Karpas-422 (cell line): Measurements from ENCODE around the gene DISC1. TPM values are rescaled to one million over a fixed set of nuclear protein-coding genes. Genes with fewer than 3 reads are reported as not detected.
"Not testable (repeated sequence)": the region's sequence is repeated elsewhere in the genome, so short reads cannot be mapped to it uniquely, and the experiment has no call there.

Source experiments
- DNase-seq: peaks from one replicate; pipeline ENCODE4 v3.0.0-alpha.2; 2015
- H2AFZ ChIP-seq: fragments of 200-600 bp; sonication (generic); 2 replicates; pipeline ENCODE4 v1.6.1; 2014; ENCODE audit warnings: antibody characterized with exemption, low read length, mixed read lengths
- H3K27ac ChIP-seq: fragments of 200-600 bp; sonication (generic); 2 replicates; pipeline ENCODE4 v1.5.1; 2014; ENCODE audit warnings: mild to moderate bottlenecking, low read length, moderate library complexity
- H3K27me3 ChIP-seq: fragments of 200-600 bp; sonication (generic); 2 replicates; pipeline ENCODE4 v1.6.1; 2014; ENCODE audit warnings: low read length, mixed read lengths
- H3K36me3 ChIP-seq: fragments of 200-600 bp; sonication (generic); 2 replicates; pipeline ENCODE4 v1.6.1; 2014; ENCODE audit warnings: low read length, mixed read lengths; ENCODE audit not compliant: insufficient read depth
- H3K4me1 ChIP-seq: fragments of 200-600 bp; sonication (generic); 2 replicates; pipeline ENCODE4 v1.6.1; 2014; ENCODE audit warnings: mild to moderate bottlenecking, low read length, mixed read lengths
- H3K4me2 ChIP-seq: fragments of 200-600 bp; sonication (generic); 2 replicates; pipeline ENCODE4 v1.6.1; 2014; ENCODE audit warnings: low read length, low read depth, mild to moderate bottlenecking; ENCODE audit not compliant: poor library complexity, severe bottlenecking
- H3K4me3 ChIP-seq: fragments of 200-600 bp; sonication (generic); 2 replicates; pipeline ENCODE4 v1.5.1; 2014; ENCODE audit warnings: mild to moderate bottlenecking, antibody characterized with exemption, low read length, mixed read lengths
- H3K79me2 ChIP-seq: fragments of 200-600 bp; sonication (generic); 2 replicates; pipeline ENCODE4 v1.6.1; 2014; ENCODE audit warnings: mild to moderate bottlenecking, low read length, mixed read lengths
- H3K9ac ChIP-seq: fragments of 200-600 bp; sonication (generic); 2 replicates; pipeline ENCODE4 v1.6.0; 2014; ENCODE audit warnings: low read length
- H3K9me2 ChIP-seq: fragments of 200-600 bp; sonication (generic), shearing (Covaris generic); replicated peaks from 2 replicates; pipeline ENCODE4 v1.6.0; 2014; ENCODE audit warnings: mild to moderate bottlenecking, low read length, moderate library complexity; ENCODE audit not compliant: insufficient read depth
- H3K9me3 ChIP-seq: fragments of 300-700, 200-600 bp; sonication (generic); 2 replicates; pipeline ENCODE4 v1.6.1; 2014; ENCODE audit warnings: low read length, mixed read lengths
- H4K20me1 ChIP-seq: fragments of 200-600 bp; sonication (generic); 2 replicates; pipeline ENCODE4 v1.6.1; 2014; ENCODE audit warnings: mild to moderate bottlenecking, antibody characterized with exemption, low read length, low read depth; ENCODE audit not compliant: insufficient read depth
- total RNA-seq: library from RNA; depleted of rRNA; stranded (reverse); fragments of >200 nt; shearing (Covaris generic); gene quantifications from 2 replicates; pipeline ENCODE4 v1.2.3, GENCODE V29; 2014; ENCODE audit warnings: low replicate concordance

The DISC1 gene
- total RNA-seq, 1 experiment from 2014 or later = 6.4 TPM

DNA sequence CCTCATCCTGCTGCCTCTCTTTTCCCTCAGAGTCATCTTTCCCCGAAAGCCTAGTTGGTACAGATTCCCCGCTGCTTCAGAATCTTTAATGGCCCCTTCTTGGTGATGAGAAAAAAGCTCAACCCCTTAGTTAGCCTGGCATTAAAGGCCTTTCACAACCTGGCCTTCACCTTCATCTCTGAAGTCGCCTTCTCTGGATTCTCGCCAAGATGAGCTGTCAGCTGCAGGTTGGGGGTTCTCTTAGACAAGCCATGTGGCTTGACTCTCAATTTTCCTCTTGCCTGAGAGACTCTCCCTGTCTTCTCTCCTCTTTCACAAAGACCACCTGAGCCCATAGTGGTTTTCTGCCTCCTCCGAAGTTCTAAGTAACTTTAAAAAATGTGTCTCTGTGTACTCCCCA lies 15.5 kb upstream of the DISC1 start:
- Histone ChIP-seq H3K4me3 (0 out of 2 replicates have a peak overlapping the region, but pooled peaks have one; percentile 1), H3K27ac (no peak overlapping the region), H2AFZ (no peak overlapping the region), H3K9me2 (no peaks in the 10 kb centered on the region), H3K9me3 (no peaks in the 10 kb centered on the region), H3K79me2 (no peaks in the 10 kb centered on the region), H3K4me1 (peaks cover 63% of the 10 kb centered on the region), H4K20me1 (no peaks in the 10 kb centered on the region), H3K4me2 (peak overlapping the region; percentile 88), H3K27me3 (no peaks in the 10 kb centered on the region), H3K9ac (0 out of 2 replicates have a peak overlapping the region, but pooled peaks have one; percentile 19), H3K36me3 (no peaks in the 10 kb centered on the region)
- DNase-seq = peak; percentile 69

DNA sequence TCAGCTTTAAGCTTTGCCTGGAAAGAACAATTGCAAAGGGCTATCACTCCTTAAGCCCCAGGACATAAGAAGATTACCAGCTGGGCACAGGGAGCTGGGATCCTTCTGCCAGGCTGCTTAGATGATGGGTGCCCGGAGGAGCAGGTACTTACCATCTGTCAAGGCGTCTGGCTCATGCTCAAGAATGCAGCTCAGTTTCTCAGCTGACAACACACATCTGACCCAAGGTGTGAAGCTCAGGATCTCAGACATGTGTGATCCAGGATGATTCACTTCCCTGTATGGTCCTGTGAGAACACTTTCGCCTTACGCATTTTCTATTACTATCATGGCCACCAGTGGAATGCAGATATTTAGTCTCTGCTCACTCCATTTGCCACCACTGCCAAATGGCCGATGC lies 14.7 kb upstream of the DISC1 start:
- Histone ChIP-seq H2AFZ (no peak overlapping the region; the same call in 1 of the 2 replicates), H4K20me1 (no peaks in the 10 kb centered on the region), H3K9ac (peak overlapping the region; percentile 14; the same call in 1 of the 2 replicates), H3K9me2 (no peaks in the 10 kb centered on the region), H3K27me3 (no peaks in the 10 kb centered on the region), H3K4me1 (peaks cover 59% of the 10 kb centered on the region), H3K9me3 (no peaks in the 10 kb centered on the region), H3K4me2 (peak overlapping the region; percentile 88), H3K4me3 (peak overlapping the region; percentile 62; the same call in 1 of the 2 replicates), H3K79me2 (no peaks in the 10 kb centered on the region), H3K27ac (peak overlapping the region; percentile 97), H3K36me3 (no peaks in the 10 kb centered on the region)
- DNase-seq = peak; percentile 57

DNA sequence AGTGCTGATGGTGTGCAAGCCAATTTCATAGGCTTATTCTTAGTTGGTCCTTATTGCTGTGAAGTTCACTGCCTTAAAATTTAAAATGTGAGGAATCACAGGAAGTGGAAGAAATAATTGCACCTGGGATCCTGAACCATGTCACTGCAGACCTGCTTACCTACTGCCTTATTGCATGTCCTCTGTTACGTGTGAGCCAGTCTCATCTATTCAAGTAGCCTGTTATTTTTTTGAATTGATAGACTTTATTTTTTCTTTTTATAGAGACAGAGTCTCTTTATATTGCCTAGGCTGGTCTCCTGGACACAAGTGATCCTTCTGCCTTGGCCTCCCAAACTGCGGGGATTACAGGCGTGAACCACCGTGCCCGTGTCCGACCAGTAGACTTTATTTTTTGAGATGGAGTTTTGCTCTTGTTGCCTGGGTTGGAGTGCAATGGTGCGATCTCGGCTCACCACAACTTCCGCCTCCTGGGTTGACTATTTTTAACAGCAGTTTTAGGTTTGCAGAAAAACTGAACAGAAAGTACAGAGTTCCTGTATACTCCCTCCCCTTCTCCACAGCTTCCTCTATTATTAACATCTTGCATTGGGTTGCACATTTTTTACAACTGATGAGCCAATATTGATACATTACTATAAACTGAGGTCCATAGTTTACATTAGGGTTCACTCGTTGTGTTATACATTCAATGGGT lies 14.0 kb upstream of the DISC1 start:
- peak; percentile 93 for DNase-seq
- peak overlapping the region; percentile 97 for H3K27ac ChIP-seq
- H3K4me1 ChIP-seq = peaks cover 53% of the 10 kb centered on the region

DNA sequence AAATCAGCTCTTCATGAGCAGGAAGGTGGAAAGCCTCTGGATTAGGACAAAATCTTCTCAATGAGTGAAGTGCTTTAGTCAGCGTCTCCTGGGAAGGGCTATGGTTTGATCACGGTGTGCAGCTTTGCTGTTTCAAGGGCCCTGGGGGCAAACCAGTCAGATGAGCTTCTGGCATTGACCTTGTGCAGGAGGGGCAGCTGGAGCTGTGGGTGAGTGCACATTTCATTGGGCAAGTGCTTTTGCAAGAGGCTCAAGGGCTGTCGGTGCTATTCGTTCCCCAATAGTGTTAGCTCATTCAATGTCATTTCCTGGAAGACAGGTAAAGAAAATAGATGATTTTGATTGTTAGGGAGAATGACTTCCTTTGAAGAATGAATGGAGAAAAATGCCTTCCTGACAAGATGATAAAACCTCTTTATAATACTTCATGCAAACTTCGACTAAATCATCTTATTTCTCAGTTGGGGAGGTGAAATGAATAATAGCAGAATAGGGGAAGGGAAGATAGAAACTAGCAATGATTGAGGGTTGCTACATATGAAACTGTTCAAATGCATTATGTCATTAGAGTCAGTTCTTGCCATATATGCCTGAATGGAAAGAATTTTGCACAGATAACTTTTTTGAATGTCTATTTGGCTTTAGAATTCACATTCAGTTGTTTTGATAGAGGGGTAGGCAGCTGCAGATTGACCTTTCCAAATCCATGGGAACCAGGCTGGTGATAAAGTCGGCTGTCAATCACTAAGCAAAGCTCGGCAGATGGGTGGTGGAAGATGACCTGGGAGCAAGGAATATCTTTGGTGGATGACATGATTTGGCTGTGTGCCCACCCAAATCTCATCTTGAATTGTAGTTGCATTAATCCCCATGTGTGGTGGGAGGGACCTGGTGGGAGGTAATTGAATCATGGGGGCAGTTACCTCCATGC lies 12.9 kb upstream of the DISC1 start:
- Histone ChIP-seq H3K27me3 (no peaks in the 10 kb centered on the region), H3K9me3 (no peaks in the 10 kb centered on the region), H3K27ac (peak overlapping the region; percentile 97), H3K4me3 (peak overlapping the region; percentile 62), H2AFZ (no peak overlapping the region), H3K9ac (peak overlapping the region; percentile 60), H3K4me1 (peaks cover 45% of the 10 kb centered on the region), H3K36me3 (no peaks in the 10 kb centered on the region), H3K9me2 (no peaks in the 10 kb centered on the region), H3K79me2 (no peaks in the 10 kb centered on the region), H3K4me2 (peak overlapping the region; percentile 88), H4K20me1 (no peaks in the 10 kb centered on the region)
- peak; percentile 94 for DNase-seq

More for the DNA sequence above, 14.0 kb upstream of the DISC1 start:
- Histone ChIP-seq H3K9me2 (no peaks in the 10 kb centered on the region), H3K79me2 (no peaks in the 10 kb centered on the region), H3K9ac (peak overlapping the region; percentile 60), H4K20me1 (no peaks in the 10 kb centered on the region), H2AFZ (no peak overlapping the region; the same call in 1 of the 2 replicates), H3K4me3 (peak overlapping the region; percentile 62), H3K9me3 (no peaks in the 10 kb centered on the region), H3K27me3 (no peaks in the 10 kb centered on the region), H3K36me3 (no peaks in the 10 kb centered on the region), H3K4me2 (peak overlapping the region; percentile 88)

DNA sequence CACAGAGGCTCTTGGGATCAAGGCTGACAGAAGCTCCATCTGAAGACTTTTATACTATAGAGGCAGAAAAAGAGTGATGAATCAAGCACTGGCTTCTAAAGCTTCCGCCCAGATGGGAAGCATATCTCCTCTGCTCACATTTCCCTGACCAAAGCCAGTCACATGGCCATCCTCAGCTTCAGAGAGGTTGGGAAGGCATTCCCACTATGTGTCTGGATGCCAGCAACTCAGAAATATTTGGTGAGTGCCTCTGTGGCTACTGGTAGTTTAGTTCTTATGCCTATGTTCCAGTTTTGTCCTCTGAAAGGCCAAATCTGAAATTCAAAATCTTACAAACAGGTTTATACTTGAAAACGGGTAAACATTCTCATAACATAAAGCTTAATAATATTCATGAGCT lies 9.9 kb upstream of the DISC1 start:
- Histone ChIP-seq H3K36me3 (no peaks in the 10 kb centered on the region), H3K79me2 (no peaks in the 10 kb centered on the region), H2AFZ (no peak overlapping the region), H3K4me2 (no peak overlapping the region), H3K9ac (no peak overlapping the region), H4K20me1 (no peaks in the 10 kb centered on the region), H3K27ac (no peak overlapping the region), H3K27me3 (peaks cover 3% of the 10 kb centered on the region; the same call in 1 of the 2 replicates), H3K4me1 (peaks cover 34% of the 10 kb centered on the region), H3K9me2 (no peaks in the 10 kb centered on the region), H3K4me3 (no peak overlapping the region), H3K9me3 (no peaks in the 10 kb centered on the region)
- DNase-seq = peak; percentile 30

DNA sequence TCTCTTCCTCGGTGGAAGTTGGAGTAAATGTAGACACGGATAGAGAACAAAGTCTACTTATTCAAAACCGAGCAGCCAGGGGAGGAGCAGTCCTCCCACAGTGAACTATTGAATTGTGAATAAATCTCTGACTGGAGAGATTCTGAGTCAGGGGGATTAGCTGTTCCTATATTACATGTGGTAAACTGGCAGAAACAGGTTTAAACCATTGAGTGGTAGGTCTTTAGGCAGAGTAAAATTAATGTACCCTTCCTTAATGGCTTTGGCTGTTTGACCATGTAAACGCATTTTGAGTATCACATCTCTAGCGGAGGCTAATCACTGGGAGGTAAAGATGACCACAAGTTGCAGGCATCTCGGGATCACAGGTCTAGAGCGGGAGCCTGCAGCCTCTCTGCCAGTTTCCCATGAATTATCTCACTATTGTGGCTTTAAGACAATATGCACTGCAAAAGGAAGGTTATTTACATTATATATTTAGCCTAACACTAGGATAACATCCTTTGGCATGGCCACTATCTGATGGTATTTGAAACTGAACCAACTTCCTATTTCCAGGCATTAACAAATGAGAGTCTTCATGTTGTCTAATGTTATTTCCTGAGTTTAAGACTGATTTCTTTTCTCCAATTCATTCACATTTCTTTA lies 7.9 kb upstream of the DISC1 start:
- Histone ChIP-seq H3K27me3 (peaks cover 3% of the 10 kb centered on the region; the same call in 1 of the 2 replicates), H2AFZ (no peak overlapping the region), H3K4me3 (no peak overlapping the region), H3K4me2 (no peak overlapping the region), H3K9ac (no peak overlapping the region), H3K79me2 (no peaks in the 10 kb centered on the region), H4K20me1 (no peaks in the 10 kb centered on the region), H3K9me3 (no peaks in the 10 kb centered on the region), H3K27ac (no peak overlapping the region), H3K9me2 (no peaks in the 10 kb centered on the region), H3K36me3 (no peaks in the 10 kb centered on the region), H3K4me1 (peaks cover 14% of the 10 kb centered on the region)
- DNase-seq = no peak

DNA sequence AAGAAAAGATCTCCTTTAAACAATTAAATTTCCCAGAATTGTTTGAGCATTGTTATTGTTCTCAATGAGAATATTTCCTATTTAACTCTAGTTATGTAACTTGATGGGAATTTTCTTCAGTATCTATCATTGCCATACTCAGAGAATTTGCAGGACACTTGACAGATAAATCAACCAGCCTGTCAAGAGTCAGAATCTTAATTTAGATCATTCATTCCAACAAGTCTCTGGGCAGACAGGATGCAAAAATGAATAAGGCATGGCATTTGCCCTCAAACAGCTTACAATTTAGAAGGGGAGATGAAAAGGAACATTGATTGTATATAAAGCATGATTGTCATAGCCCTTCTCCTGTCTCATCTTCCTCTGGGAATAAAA lies 7.3 kb upstream of the DISC1 start:
- no peak overlapping the region for H2AFZ ChIP-seq
- no peak overlapping the region for H3K4me3 ChIP-seq
- no peak overlapping the region for H3K4me2 ChIP-seq
- no peaks in the 10 kb centered on the region for H3K9me2 ChIP-seq
- H3K27ac ChIP-seq = no peak overlapping the region
- no peak for DNase-seq
- peaks cover 8% of the 10 kb centered on the region for H3K4me1 ChIP-seq
- no peak overlapping the region for H3K9ac ChIP-seq
- H3K9me3 ChIP-seq = no peaks in the 10 kb centered on the region
- H3K27me3 ChIP-seq = peaks cover 3% of the 10 kb centered on the region; the same call in 1 of the 2 replicates
- H4K20me1 ChIP-seq = no peaks in the 10 kb centered on the region
- no peaks in the 10 kb centered on the region for H3K36me3 ChIP-seq
- no peaks in the 10 kb centered on the region for H3K79me2 ChIP-seq

DNA sequence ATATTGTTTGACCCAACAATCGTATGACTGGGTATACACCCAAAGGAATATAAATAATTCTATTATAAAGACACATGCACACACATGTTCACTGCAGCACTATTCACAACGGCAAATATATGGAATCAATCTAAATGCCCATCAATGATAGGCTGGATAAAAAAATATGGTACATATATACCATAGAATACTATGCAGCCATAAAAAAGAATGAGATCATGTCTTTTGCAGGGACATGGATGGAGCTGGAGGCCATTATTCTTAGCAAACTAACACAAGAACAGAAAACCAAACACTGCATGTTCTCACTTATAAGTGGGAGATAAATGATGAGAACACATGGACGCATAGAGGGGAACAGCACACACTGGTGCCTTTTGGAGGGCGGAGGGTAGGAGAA lies 1.5 kb upstream of the DISC1 start:
- not testable (repeated sequence) for H4K20me1 ChIP-seq, DNase-seq, H3K9me3 ChIP-seq, H3K9ac ChIP-seq, H3K79me2 ChIP-seq, H3K27me3 ChIP-seq, H2AFZ ChIP-seq, H3K27ac ChIP-seq, H3K4me3 ChIP-seq, H3K36me3 ChIP-seq, H3K4me2 ChIP-seq, H3K9me2 ChIP-seq
- H3K4me1 ChIP-seq = peaks cover 29% of the 10 kb centered on the region
